WTC11 (cell line): ENCODE results near the gene GPRC5C.

Source experiments
- FOXP1 ChIP-seq: sonication (generic); formaldehyde crosslinking; IDR thresholded peaks from 2 replicates; pipeline ENCODE4 v1.8.0; 2022; ENCODE audit warnings: missing genetic modification reagents, mild to moderate bottlenecking, moderate library complexity, borderline replicate concordance
- ZNF138 ChIP-seq: sonication (generic); formaldehyde crosslinking; conservative IDR thresholded peaks from 2 replicates; pipeline ENCODE4 v1.8.1; 2022; ENCODE audit warnings: mild to moderate bottlenecking, moderate library complexity, missing genetic modification reagents

GRCh38 chr17:74473294-74473693, 41.4 kb downstream of the GPRC5C start:
- TF ChIP-seq ZNF138 (no peak), FOXP1 (CRISPR knock-in tag) (no peak)
